Cortex of kidney (tissue), 1 donor: ENCODE data around the gene CNTNAP3B.
"Not testable (repeated sequence)": the region's sequence is repeated elsewhere in the genome, so short reads cannot be mapped to it uniquely, and the experiment has no call there.

Experiments used
- DNase-seq: peaks from one replicate; lab custom pipeline; 2025; lab: John Stamatoyannopoulos, UW

CNTNAP3B gene

DNA sequence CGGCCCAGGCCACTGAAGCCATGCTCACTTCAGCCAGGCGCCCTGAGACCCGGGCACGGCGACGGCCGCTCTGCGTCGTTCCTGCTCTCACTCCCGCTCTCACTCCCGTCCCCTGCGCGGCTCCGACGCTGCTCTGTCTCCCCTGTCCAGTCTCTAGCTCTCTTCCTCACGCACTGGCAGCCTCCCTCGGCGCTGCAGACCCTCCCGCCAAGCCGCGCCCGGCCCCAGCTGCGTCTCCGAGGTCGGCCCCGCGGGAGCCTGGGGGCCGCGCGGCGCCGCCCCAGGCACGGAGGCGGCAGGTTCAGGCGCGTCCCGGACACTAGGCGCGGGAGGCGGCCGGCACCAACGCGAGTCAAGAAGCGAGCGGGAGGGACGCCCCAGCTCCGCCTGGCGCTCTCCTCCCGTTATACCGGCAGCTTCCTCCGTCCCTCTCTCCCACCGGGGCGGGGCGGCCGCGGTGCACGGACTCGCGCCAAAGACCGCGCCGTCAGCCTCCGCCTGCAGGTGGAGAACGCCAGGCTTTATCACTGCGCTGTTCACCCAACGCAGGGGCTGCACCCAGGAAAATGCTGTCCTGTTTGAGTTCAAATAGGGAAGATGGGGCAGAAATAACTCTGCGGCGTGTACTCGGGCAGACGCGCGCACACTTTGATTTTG lies at the start of gene CNTNAP3B:
CNTNAP3B (minus strand) TSS at position 354 of the 657 bp plus-strand sequence; CDS start at position 22, 332 bp downstream.
- DNase-seq, result not testable (repeated sequence)

DNA sequence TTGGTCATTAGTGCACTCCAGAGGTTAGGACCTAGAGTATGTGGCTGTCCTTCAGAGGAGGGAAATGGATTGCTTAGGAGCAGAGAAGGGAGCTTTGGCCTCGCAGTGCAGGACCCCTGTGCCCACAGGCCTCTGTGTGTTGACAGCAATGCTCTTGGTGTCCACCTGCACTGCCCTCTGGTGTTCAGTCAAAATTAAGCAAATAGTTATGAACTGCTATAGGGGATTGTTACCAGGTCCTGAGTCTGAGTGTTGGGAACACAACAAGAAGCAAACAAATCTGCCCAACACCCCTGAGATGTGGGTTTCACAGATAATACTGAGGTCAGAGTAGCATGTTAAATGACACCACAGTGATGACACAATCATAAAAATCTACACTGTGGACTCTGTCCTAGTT lies 31.1 kb upstream of the CNTNAP3B start:
- not testable (repeated sequence) for DNase-seq

DNA sequence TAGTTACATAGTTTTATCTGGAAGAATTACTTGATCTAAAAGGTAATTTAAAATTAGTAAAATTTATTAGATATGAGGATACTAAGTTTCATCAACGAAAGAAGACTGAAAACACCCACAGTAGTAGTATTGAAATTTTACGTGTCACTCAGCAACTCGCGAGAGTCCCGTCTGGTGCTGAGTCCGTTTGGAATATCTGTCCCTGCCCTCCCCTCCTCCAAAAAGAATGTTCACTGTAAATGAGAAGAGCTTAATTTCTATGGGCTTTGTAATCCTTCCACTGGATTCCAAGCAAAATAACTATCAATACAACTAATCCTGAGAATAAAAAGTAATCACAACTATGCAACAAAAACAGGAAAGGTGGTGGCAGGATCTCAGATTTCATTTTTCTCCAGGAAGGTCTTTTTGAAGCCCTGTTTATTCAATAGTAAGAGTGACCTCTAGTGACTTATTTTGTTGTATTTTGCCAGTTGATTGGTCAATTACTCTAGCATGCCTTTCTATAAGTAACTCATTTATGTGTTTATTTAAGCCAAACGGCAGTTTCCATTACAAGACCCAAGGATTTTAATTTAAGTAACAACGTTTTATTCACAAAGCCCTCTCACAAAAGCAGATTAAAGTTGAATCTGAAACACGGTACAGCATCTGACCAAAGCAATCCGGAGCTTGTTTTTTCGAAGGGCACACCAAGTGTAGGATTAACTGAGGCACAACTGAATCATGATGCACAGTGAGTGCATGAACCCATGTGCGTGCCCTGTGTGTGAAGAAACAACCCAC lies 2.0 kb downstream of the CNTNAP3B start:
- DNase-seq, result not testable (repeated sequence)

DNA sequence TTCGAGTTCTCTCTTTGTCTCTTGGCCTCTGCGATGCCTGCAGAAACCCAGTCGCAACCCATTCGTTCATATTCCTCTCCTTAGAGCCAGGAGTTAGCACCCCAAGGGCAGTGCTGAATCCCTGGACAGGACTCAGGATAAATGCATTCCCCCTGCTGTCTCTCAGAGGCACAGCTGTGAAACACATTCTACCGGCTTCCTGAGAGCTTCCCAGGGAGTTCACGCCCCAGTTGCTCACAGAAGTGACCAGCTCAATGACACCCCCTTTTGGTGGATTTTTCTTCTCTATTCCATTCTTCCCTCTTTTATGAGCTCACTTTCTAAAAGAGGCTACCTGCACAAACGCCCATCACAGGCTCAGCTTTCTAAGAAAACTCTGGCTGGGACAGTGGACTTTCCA lies 8.2 kb downstream of the CNTNAP3B start:
- DNase-seq, result not testable (repeated sequence)

DNA sequence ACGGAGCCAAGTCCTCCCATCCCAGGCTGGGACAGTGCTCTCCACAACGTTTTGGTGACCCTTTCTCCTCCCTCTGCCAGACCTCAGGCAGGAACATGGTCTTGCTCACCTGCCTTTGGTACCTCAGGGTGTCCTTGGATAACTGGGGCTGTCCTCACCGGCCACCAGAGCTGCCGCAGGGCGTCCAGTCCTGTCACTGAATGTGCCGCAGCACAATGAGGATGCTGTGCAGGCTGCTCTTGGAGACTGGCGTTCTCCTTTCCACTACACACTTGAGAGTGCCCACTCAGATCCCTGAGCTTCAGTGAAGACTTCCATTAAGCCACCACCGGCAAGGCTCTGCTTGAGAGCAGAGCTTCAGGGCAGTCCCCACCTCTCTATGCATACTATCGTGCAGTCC lies 33.3 kb downstream of the CNTNAP3B start:
- DNase-seq, result not testable (repeated sequence)

DNA sequence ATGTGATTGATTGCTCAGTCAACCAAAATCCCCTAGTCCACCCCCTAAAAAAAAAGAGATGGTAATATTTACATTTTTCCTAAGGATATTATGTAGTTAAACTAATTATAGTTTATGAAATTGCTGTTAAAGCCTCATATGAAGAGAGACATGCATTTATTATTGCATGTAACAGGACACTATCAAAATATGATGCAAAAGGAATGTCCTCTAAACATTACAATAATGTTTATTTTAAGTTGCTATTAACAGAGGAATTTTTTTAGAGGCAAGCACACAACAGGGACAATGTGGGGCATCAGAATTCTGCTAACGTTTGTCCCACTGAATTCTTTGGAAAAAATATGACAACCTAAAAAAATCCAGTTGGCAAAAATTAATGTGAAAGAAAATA lies 44.7 kb downstream of the CNTNAP3B start:
- not testable (repeated sequence) for DNase-seq

DNA sequence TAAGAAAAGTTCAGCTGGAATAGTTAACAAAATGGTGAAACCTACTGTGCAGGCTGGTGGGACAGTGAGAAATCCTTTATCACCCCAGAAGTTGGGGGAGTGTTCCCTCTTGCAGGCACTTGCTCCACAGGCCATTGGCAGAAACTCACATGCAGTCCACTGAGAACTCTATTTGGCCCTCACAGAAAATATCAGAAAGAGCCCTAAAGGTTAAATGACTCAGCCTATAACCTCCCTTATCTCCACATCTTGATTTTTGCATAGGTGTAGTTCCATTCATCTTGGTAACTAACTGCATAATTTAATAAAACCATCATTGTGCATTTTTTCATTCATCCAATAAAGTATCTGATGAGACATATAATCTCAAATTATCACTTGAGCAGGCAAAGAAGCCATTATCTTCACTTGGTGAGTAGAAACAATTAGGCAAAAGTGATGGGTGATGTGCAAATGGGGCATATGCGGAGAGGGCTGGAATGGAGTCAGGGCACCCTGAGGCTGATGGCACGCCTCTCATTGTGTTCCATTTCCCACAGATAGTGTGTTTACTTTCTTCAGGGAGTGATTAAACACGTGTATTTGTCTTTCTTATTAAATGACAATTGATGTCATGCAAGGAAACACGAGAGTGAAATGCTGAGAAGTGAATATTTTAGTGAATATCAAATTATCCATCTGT lies 45.2 kb downstream of the CNTNAP3B start:
- DNase-seq, result not testable (repeated sequence)

DNA sequence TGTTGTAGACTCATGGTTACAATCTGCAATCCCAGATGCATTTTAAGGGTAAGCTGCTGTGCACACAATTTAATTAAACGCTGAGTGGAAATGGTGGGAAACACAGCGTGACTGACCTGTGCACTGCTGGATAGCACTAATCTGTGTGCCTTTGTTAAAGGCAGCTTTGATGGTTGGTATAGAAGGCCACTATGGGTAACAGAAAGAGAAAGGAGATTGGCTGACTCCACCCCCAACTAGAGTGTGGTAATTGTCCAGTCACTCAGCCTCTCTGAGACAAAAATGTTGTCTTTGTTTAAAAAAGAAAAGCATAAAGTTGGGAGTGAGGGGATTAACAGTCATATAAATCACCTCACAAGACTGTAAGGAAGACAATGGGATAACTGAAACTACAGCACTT lies 48.9 kb downstream of the CNTNAP3B start:
- DNase-seq, result not testable (repeated sequence)

DNA sequence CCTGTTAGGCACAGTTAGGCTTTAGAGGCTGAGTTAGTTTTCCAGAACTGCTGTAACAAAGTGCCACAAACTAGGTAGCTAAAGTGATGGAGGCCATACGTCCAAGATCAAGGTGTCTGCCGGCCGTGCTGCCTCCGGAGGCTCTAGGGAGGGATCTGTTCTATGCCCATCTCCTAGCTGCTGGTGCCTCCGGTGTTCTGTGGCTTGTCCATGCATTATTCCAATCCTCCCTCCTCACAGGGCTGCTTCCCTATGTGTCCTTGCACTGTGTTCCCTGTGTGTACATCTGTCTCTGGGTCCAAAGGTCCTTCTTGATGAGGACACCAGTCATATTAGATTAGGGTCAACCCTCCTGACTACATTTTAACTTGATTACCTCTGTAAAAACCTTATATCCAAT lies 54.4 kb downstream of the CNTNAP3B start:
- DNase-seq, result not testable (repeated sequence)

DNA sequence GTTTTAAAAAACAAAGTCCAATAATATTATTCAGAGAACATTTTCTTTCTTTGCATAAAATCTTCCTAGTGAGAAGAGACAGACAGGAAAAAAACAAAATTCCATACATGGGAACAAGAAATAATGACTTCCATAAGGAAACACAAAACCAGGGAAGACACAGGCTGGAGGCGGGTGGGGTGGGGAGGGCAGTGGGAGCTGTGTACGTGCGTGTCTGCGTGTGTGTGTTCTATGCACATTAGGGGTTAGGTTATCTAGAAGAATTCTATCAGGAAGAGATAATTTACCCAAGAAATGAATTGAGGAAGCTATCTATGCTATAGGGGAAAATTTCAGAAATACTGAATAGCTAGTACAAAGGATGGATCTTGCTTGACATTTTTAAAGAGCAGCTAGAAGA lies 58.2 kb downstream of the CNTNAP3B start:
- not testable (repeated sequence) for DNase-seq

DNA sequence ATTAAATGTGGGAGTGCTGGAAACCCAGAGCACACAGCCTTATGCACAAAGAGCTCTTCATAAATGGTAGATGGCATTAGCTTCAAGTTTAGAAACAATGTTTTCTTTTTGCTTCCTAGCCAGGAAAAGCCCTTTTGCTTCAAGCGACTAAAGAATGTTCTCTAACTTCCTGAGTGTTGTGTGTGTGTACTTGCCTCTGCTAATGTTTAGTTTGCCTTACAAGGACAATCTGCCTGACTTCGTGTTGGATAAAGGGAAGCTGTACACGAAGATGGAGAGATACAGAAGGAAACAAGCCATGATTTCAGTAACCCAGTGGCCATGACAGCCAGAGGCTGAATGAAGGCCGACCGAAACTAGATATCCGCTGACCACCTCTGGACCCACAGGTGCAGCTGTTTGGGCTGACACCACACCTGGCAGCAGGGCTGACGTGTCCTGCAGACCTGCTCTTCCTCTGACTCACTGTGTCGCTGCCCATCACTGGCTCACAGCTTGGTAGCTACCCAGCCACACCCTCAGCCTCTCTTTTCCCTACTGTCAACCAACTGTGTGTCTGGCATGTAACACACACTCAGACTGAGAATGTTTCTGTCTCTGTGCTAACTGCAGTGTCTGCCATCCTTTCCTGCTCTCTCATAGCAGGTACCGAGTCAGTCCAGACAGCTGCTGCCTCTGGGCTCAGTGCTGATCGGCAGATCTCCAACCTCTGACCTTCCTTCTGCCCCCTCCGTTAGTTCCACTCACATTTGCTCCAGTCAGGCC lies 59.0 kb downstream of the CNTNAP3B start:
- DNase-seq, result not testable (repeated sequence)

DNA sequence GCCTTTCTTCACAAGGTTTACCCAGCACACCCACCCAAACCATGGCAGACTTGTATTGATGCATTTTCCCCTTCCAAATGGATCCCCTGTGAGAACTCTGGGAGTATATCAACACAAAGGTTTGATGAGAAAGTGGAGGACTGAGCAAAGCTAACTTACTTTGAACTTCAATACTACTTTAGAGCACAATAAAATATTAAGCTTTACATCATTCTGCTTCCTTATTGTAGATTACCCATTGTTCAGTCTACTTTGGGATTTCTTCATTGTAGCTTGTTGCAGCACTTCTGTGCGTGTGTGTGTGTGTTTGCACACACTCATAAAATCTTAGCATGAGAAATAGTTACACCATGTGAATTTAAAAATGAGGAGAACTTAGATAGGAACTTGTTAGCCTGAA lies 75.4 kb downstream of the CNTNAP3B start:
- not testable (repeated sequence) for DNase-seq

DNA sequence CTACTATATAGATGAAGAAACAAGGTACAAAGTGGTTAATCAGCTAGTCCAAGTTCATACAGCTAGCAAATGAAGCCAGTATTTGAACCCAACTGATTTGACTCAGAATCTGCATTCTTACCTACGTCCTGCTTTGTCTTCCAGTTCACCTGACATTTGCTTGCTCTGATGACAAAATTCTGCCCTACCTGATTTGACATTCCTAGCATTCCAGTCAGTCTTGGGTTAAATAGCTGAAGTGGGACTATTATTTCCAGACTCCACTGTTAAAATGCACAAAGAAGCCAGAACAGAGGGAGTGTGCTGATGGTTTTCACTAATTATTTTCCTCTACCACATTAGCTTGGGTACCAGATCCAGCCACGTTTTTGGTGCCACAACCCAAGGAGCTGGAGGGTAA lies 78.5 kb downstream of the CNTNAP3B start:
- DNase-seq, result not testable (repeated sequence)

DNA sequence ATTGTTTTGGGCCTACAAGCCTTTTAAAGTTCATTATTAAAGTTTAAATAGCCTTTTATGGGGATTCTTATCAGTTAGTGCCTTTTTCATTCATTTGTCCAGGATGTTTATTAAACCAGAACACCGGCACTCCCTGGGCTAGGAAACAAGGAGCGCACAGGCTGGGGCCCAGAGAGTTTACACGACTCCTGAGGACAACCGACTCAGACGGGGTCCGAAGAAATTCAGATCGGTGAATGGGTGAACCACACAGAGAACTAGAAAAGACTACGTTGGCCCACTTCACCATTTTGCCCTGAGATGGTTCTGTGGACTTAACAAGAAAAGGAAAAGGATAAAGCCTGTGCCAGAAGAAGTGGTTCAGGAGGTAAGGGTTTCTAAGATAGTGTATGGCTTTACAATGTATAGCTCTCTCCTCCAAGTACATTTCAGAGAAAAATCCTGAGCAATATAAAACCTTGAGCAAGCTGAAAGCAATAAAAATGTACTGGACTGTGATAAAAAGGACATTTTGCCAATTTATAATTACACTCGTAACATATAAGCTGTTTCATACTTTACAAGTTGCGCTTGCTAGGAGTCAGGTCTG lies 84.7 kb downstream of the CNTNAP3B start:
- DNase-seq, result not testable (repeated sequence)

DNA sequence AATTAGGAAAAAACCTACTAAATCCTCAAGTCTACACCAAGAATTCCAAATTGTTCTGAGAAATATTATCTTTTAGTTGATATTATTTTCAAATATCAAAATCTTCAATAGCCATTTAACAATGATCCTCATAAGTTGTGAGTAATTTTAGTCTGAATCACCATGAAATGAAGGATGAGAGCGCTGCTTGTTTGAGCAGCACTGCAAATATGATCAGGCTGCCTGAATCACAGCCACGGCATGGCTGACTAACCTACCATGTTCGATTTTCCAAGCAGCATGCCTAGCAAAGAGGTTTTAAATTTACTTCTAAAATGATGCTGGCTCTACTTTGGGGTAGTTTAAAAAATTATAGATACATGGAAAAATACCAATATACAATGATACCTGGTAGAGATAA lies 95.7 kb downstream of the CNTNAP3B start:
- DNase-seq, result not testable (repeated sequence)

DNA sequence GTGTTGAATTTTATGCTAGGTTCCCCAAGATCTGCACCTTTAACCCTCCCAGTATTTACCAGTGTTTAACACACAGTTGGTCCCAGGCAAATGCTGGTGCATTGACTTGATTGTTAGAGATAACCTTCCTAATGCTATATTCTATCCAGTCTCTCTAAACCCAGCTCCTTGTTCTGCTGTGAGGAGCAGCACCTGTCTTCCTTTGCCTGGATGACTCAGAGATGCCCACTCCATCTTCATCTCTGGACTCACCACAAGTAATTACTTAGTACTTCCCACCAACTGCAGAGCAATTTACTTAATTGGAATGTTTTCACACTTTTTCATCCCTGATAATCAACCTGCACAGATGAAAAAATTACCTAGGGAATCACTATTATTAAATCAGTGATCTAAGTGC lies 108.6 kb downstream of the CNTNAP3B start:
- not testable (repeated sequence) for DNase-seq

DNA sequence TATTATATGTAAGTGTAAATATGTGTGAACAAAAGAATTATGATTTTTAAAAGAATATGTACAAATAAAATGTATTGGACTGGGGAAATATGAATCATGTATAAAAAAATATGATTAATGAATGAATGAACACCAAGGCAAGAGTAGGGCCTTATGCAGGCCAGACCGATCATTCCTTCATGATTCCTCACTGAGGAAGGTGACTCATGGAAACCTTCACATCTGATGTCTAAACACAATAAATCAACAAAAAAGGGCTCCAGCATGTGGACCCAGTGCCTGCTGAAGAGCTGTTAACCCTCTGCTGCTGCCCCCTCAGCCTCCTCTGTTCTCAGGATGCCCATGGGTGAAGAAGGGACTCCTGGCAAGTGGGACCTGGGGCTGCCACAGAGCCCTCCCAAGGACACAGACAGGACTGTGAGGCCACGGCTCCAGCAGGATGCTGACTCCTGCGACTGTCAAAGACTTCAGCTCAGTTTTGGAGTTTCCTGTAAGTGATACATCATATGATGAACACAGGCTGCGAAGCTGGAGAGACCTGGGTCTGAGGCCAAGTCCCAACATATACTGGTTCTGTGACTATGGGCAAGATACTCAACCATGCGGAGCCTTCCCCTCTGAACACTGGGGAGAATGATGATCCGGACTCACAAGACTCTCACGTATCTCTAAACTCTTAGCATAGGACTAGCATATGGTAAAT lies 110.9 kb downstream of the CNTNAP3B start:
- DNase-seq, result not testable (repeated sequence)

DNA sequence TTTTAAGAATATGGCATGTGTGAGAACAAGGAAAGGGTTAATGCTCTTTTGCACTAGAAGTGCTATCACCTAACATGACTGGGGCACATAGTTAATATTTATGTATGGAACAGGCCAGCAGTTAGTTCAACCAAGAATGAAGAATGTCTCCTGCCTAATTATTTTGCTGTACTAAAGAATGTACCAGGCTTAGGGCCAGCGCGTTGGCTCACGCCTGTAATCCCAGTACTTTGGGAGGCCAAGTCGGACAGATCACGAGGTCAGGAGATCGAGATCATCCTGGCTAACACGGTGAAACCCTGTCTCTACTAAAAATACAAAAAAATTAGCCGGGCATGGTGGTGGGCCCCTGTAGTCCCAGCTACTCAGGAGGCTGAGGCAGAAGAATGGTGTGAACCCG lies 114.9 kb downstream of the CNTNAP3B start:
- not testable (repeated sequence) for DNase-seq

DNA sequence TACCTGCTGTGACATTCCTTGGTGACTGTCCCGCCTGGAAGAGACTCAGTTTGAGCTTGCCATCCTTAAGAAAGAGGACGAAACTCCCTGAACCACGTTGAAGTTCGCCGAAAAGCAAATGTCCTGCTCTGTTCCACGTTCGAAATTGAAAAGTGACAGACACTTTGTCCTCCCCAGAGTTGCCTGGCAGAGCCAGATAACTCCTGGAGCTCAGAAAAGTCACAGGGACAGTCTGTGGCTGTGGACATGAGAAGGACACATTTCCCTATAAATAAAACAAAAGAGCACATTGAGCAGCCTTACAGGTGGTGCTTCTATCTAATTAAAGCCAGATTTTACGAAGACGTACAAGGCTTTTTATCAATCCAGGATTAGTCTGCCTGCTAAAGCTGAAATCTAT lies 137.6 kb downstream of the CNTNAP3B start:
- DNase-seq, result not testable (repeated sequence)

DNA sequence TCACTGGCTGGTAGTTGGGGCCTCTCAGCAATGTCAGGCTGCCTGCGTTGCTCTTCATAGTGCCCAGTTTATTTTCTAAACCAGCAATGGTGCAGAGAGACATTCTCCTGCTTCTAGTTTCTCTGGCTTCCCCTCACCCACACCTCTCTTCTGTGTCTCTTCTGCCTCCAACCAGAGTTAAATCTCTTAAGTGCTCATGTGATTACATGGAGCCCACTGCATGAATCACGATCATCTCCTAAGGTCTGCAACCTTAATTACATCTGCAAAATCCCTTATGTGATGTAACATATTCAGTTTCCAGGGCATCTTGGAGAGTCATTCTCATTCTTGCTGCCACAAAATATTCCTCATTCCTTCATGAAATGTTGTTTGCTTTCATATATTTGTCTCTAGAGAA lies 149.0 kb downstream of the CNTNAP3B start:
- DNase-seq, result not testable (repeated sequence)
